WTC11 (cell line): Measurements from ENCODE around the gene GDAP2. TPM values are rescaled to one million over a fixed set of nuclear protein-coding genes. Genes with fewer than 3 reads are reported as not detected.

Experiments used
- ATAC-seq: fragments of 200-7000 bp; cut with Tn5 transposase; 2 replicates; pipeline ENCODE4 v1.10.0; 2021; ENCODE audit warnings: mild to moderate bottlenecking, moderate library complexity
- CTCF ChIA-PET: fragments of 300-600 bp; sonication (Branson Sonifier 250); formaldehyde crosslinking; loops from one replicate; lab custom pipeline; 2021; ENCODE audit warnings: antibody characterized with exemption; lab: Charles Lee
- POLR2A ChIA-PET: fragments of 350-600 bp; sonication (Branson Sonifier 250); formaldehyde crosslinking; loops from one replicate; lab custom pipeline; 2021; ENCODE audit warnings: antibody characterized with exemption; lab: Charles Lee
- DNase-seq: peaks from one replicate; pipeline ENCODE4 v3.0.0; 2021; ENCODE audit warnings: low spot score
- H3K27ac Mint-ChIP-seq: 2 replicates; pipeline ENCODE4 v1.8.0; 2021; ENCODE audit warnings: mixed read lengths
- H3K27me3 Mint-ChIP-seq: 2 replicates; pipeline ENCODE4 v1.8.0; 2021; ENCODE audit warnings: low read depth, mild to moderate bottlenecking, moderate library complexity, mixed read lengths
- H3K36me3 Mint-ChIP-seq: 2 replicates; pipeline ENCODE4 v1.8.0; 2021; ENCODE audit warnings: mixed read lengths
- H3K4me1 Mint-ChIP-seq: 2 replicates; pipeline ENCODE4 v1.8.0; 2022; ENCODE audit warnings: mixed read lengths
- H3K4me3 Mint-ChIP-seq: 2 replicates; pipeline ENCODE4 v1.8.0; 2021; ENCODE audit warnings: mild to moderate bottlenecking, moderate library complexity, mixed read lengths
- H3K9me3 Mint-ChIP-seq: 2 replicates; pipeline ENCODE4 v1.8.0; 2021; ENCODE audit warnings: mixed read lengths
- CBFB ChIP-seq: sonication (generic); formaldehyde crosslinking; IDR thresholded peaks from 2 replicates; pipeline ENCODE4 v1.8.1; 2022; ENCODE audit warnings: mild to moderate bottlenecking, low read depth, missing genetic modification reagents
- CDX4 ChIP-seq: fragments of 250-450 bp; sonication (Bioruptor Pico); IDR thresholded peaks from 2 replicates; pipeline ENCODE4 v1.9.0; 2021; ENCODE audit warnings: moderate library complexity, mild to moderate bottlenecking, inconsistent platforms, borderline replicate concordance
- CREB1 ChIP-seq: sonication (generic); formaldehyde crosslinking; IDR thresholded peaks from 2 replicates; pipeline ENCODE4 v1.8.0; 2023; ENCODE audit warnings: mild to moderate bottlenecking, missing genetic modification reagents
- CREM ChIP-seq: sonication (generic); formaldehyde crosslinking; IDR thresholded peaks from 2 replicates; pipeline ENCODE4 v1.8.1; 2022; ENCODE audit warnings: mild to moderate bottlenecking, missing genetic modification reagents, moderate library complexity
- CTCF ChIP-seq: fragments of 200-600 bp; IDR thresholded peaks from 2 replicates; pipeline ENCODE4 v1.8.0; 2022; ENCODE audit warnings: antibody characterized with exemption
- E2F5 ChIP-seq: sonication (generic); formaldehyde crosslinking; IDR thresholded peaks from 2 replicates; pipeline ENCODE4 v1.8.1; 2022; ENCODE audit warnings: mild to moderate bottlenecking, moderate library complexity, missing genetic modification reagents
- ELF4 ChIP-seq: sonication (generic); formaldehyde crosslinking; IDR thresholded peaks from 2 replicates; pipeline ENCODE4 v1.8.1; 2022; ENCODE audit warnings: low read depth, mild to moderate bottlenecking, moderate library complexity, missing genetic modification reagents
- EMX1 ChIP-seq: fragments of 250-450 bp; sonication (Bioruptor Pico); IDR thresholded peaks from 2 replicates; pipeline ENCODE4 v1.8.0; 2021; ENCODE audit warnings: mild to moderate bottlenecking
- FOXP4 ChIP-seq: sonication (generic); formaldehyde crosslinking; IDR thresholded peaks from 2 replicates; pipeline ENCODE4 v1.8.0; 2022; ENCODE audit warnings: mild to moderate bottlenecking, missing genetic modification reagents
- GABPB1 ChIP-seq: sonication (generic); formaldehyde crosslinking; IDR thresholded peaks from 2 replicates; pipeline ENCODE4 v1.8.1; 2023; ENCODE audit warnings: mild to moderate bottlenecking, missing genetic modification reagents
- IRF1 ChIP-seq: sonication (generic); formaldehyde crosslinking; IDR thresholded peaks from 2 replicates; pipeline ENCODE4 v1.8.0; 2023; ENCODE audit warnings: missing genetic modification reagents
- IRF2 ChIP-seq: sonication (generic); formaldehyde crosslinking; IDR thresholded peaks from 2 replicates; pipeline ENCODE4 v1.8.0; 2022; ENCODE audit warnings: low read depth, missing genetic modification reagents, borderline replicate concordance
- JAZF1 ChIP-seq: fragments of 250-450 bp; sonication (Bioruptor Pico); IDR thresholded peaks from 2 replicates; pipeline ENCODE4 v1.9.0; 2021; ENCODE audit warnings: moderate library complexity, mild to moderate bottlenecking, inconsistent platforms
- NFYB ChIP-seq: sonication (generic); formaldehyde crosslinking; conservative IDR thresholded peaks from 2 replicates; pipeline ENCODE4 v1.8.0; 2022; ENCODE audit warnings: low read depth, missing genetic modification reagents
- NR2C2 ChIP-seq: sonication (generic); formaldehyde crosslinking; IDR thresholded peaks from 2 replicates; pipeline ENCODE4 v1.8.0; 2022; ENCODE audit warnings: mild to moderate bottlenecking, missing genetic modification reagents
- OVOL2 ChIP-seq: fragments of 250-450 bp; sonication (Bioruptor Pico); IDR thresholded peaks from 2 replicates; pipeline ENCODE4 v1.9.0; 2021; ENCODE audit warnings: mild to moderate bottlenecking, borderline replicate concordance
- PRRX2 ChIP-seq: fragments of 250-450 bp; sonication (Bioruptor Pico); IDR thresholded peaks from 2 replicates; pipeline ENCODE4 v1.8.0; 2021; ENCODE audit warnings: mild to moderate bottlenecking
- SMAD3 ChIP-seq: sonication (generic); formaldehyde crosslinking; IDR thresholded peaks from 2 replicates; pipeline ENCODE4 v1.8.0; 2022; ENCODE audit warnings: missing genetic modification reagents, mild to moderate bottlenecking, borderline replicate concordance
- SMAD4 ChIP-seq: sonication (generic); formaldehyde crosslinking; IDR thresholded peaks from 2 replicates; pipeline ENCODE4 v1.8.0; 2022; ENCODE audit warnings: mild to moderate bottlenecking, missing genetic modification reagents
- SP1 ChIP-seq: sonication (generic); formaldehyde crosslinking; conservative IDR thresholded peaks from 2 replicates; pipeline ENCODE4 v1.8.1; 2022; ENCODE audit warnings: missing genetic modification reagents
- TP53 ChIP-seq: sonication (generic); formaldehyde crosslinking; IDR thresholded peaks from 2 replicates; pipeline ENCODE4 v1.8.1; 2023; ENCODE audit warnings: mild to moderate bottlenecking, missing genetic modification reagents
- USF2 ChIP-seq: sonication (generic); formaldehyde crosslinking; IDR thresholded peaks from 2 replicates; pipeline ENCODE4 v1.8.1; 2023; ENCODE audit warnings: mild to moderate bottlenecking, missing genetic modification reagents, moderate library complexity
- ZBTB21 ChIP-seq: sonication (generic); formaldehyde crosslinking; IDR thresholded peaks from 2 replicates; pipeline ENCODE4 v1.8.1; 2023; ENCODE audit warnings: mild to moderate bottlenecking, missing genetic modification reagents, borderline replicate concordance
- ZBTB43 ChIP-seq: sonication (generic); formaldehyde crosslinking; IDR thresholded peaks from 2 replicates; pipeline ENCODE4 v1.8.1; 2023; ENCODE audit warnings: mild to moderate bottlenecking, missing genetic modification reagents
- ZNF121 ChIP-seq: sonication (generic); formaldehyde crosslinking; IDR thresholded peaks from 2 replicates; pipeline ENCODE4 v1.8.0; 2023; ENCODE audit warnings: missing genetic modification reagents
- ZNF416 ChIP-seq: fragments of 250-450 bp; sonication (Bioruptor Pico); IDR thresholded peaks from 2 replicates; pipeline ENCODE4 v1.9.0; 2021; ENCODE audit warnings: mild to moderate bottlenecking, inconsistent platforms
- ZNF423 ChIP-seq: fragments of 250-450 bp; sonication (Bioruptor Pico); IDR thresholded peaks from 2 replicates; pipeline ENCODE4 v2.1.2; 2022; ENCODE audit warnings: mild to moderate bottlenecking, moderate library complexity
- total RNA-seq: library from RNA; stranded (reverse); gene quantifications from 3 replicates; pipeline ENCODE4 v1.2.3, GENCODE V29; 2021

GDAP2 gene
- total RNA-seq, 1 experiment from 2014 or later, result 22.4 TPM

- ChIA-PET CTCF (no interaction called here), POLR2A (no interaction called here)
- Mint-ChIP-seq H3K4me1 (0 out of 2 replicates have a peak, but pooled peaks cover 4% of the 10 kb centered on the region), H3K4me3 (no peak overlapping the region), H3K36me3 (peaks cover 8% of the 10 kb centered on the region), H3K27ac (no peak overlapping the region), H3K27me3 (no peaks in the 10 kb centered on the region; the same call in 1 of the 2 replicates), H3K9me3 (peaks cover 20% of the 10 kb centered on the region)
- no peak for ATAC-seq
- TF ChIP-seq ELF4 (CRISPR knock-in tag) (no peak), CDX4 (CRISPR knock-in tag) (no peak), CREM (CRISPR knock-in tag) (no peak), PRRX2 (no peak), NR2C2 (CRISPR knock-in tag) (no peak), ZBTB43 (CRISPR knock-in tag) (no peak), CREB1 (CRISPR knock-in tag) (no peak), ZNF423 (CRISPR knock-in tag) (no peak), CBFB (CRISPR knock-in tag) (no peak), USF2 (CRISPR knock-in tag) (no peak), ZNF121 (CRISPR knock-in tag) (no peak), ZNF416 (no peak), FOXP4 (no peak), IRF2 (no peak), CTCF (no peak), TP53 (CRISPR knock-in tag) (no peak), SMAD4 (no peak), JAZF1 (CRISPR knock-in tag) (no peak), SMAD3 (CRISPR knock-in tag) (no peak), NFYB (CRISPR knock-in tag) (no peak)
- DNase-seq, result no peak
These were observed 88.2 kb downstream of the GDAP2 start for GRCh38 chr1:117841117-117841650.

GRCh38 chr1:117838911-117839310 is 90.5 kb downstream of the GDAP2 start:
- no peak overlapping the region for H3K27ac Mint-ChIP-seq
- ChIA-PET POLR2A (no interaction called here), CTCF (interaction anchor here (0.7 kb wide), 1 partner anchor 90 kb away, joined by 4 read pairs; no protein-coding TSS in a partner anchor)
- peaks cover 3% of the 10 kb centered on the region for H3K36me3 Mint-ChIP-seq
- H3K4me3 Mint-ChIP-seq, result no peak overlapping the region
- 0 out of 2 replicates have a peak, but pooled peaks cover 4% of the 10 kb centered on the region for H3K4me1 Mint-ChIP-seq
- H3K9me3 Mint-ChIP-seq, result peaks cover 7% of the 10 kb centered on the region
- no peak for ATAC-seq
- no peaks in the 10 kb centered on the region for H3K27me3 Mint-ChIP-seq
- DNase-seq, result no peak
- no peak for TF ChIP-seq ZBTB21 (CRISPR knock-in tag)
- no peak for TF ChIP-seq GABPB1 (CRISPR knock-in tag)
- no peak for TF ChIP-seq PRRX2
- no peak for TF ChIP-seq USF2 (CRISPR knock-in tag)
- no peak for TF ChIP-seq E2F5 (CRISPR knock-in tag)
- TF ChIP-seq IRF1 (CRISPR knock-in tag), result no peak
- TF ChIP-seq SP1 (CRISPR knock-in tag), result no peak
- no peak for TF ChIP-seq OVOL2 (CRISPR knock-in tag)
- TF ChIP-seq EMX1 (CRISPR knock-in tag), result no peak
- TF ChIP-seq ZNF423 (CRISPR knock-in tag), result no peak
- no peak for TF ChIP-seq SMAD3 (CRISPR knock-in tag)
- TF ChIP-seq SMAD4, result no peak
